HG03442 (cell line): ENCODE data around the gene MT1A.

Experiments
- ATAC-seq: cut with Tn5 transposase; IDR thresholded peaks from one replicate; pipeline ENCODE4 v1.9.1; 2021; ENCODE audit warnings: mild to moderate bottlenecking, moderate library complexity; ENCODE audit not compliant: unreplicated experiment

MT1A gene

GRCh38 chr16:56675685-56676210, 37.3 kb downstream of the MT1A start:
- ATAC-seq: no peak

GRCh38 chr16:56677474-56677873, 39.0 kb downstream of the MT1A start:
- ATAC-seq: no peak

DNA sequence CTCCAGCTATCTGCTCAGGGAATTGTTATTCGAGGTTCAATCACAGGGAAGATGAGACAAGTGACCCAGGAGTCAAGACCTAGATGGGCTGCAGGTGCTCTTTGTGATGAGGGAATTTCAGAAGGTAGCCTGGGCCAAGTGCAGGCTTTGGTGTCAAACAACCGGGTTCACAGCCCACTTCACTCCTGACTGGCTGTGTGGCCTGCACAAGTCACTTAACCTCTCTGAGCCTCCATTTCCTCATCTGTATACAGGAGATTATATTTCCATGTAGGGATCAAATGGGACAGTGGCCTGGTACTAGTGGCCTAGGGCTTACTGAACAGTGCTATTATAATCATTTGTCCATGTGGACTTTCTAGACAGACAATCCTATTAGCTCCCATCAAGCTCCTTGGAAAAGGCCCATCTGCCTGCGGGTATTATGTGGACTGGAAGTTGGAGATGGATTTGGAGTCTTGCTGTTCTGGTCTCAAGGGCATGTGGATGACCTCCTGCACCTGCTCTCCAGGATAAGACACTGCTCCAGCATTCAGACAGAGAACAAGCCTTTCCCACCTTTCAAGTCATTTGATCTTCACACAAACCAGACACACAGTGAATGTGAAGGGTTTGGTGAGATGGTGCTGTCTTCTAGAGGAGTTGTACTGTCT, 40.7 kb downstream of the MT1A start:
- ATAC-seq: no peak

GRCh38 chr16:56679818-56680217, 41.4 kb downstream of the MT1A start:
- ATAC-seq: no peak

- ATAC-seq: peak; percentile 94
These were observed 43.7 kb downstream of the MT1A start, which contains the start of gene MT1X for GRCh38 chr16:56681939-56682702. TSS of gene MT1X (plus strand) at chr16:56682470. CDS start at chr16:56682541, 71 bp downstream.

DNA sequence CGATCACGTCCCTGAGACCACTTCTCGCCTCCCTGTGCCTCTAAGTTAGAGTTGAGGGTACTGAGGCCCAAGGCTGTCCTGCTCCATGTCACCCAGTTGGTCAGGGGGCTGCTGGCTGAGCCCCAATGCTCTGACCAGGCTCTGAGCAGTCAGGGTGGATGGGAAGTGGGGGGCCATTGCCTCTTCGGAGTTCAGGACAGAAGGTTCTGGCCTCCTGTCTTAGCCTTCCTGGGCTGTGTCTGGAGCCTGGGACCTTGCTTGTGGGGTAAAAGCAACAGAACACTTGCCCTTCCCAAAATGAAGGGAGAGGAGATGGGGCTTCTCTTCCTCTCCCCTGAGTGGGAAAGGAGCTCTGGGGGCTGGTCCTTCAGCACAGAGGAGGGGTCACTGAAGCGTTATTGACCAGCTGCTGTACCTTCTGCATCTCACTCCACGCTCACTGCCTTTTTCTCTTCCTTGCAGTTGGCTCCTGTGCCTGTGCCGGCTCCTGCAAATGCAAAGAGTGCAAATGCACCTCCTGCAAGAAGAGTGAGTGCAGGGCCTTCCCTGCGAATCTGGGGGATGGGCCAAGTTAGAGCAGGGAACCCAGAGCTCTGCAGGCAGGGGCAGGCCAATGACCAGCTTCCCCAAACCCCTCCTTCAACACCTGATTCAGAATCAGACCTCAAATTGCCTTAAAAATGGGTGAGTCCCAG, 44.4 kb downstream of the MT1A start:
- ATAC-seq: no peak

DNA sequence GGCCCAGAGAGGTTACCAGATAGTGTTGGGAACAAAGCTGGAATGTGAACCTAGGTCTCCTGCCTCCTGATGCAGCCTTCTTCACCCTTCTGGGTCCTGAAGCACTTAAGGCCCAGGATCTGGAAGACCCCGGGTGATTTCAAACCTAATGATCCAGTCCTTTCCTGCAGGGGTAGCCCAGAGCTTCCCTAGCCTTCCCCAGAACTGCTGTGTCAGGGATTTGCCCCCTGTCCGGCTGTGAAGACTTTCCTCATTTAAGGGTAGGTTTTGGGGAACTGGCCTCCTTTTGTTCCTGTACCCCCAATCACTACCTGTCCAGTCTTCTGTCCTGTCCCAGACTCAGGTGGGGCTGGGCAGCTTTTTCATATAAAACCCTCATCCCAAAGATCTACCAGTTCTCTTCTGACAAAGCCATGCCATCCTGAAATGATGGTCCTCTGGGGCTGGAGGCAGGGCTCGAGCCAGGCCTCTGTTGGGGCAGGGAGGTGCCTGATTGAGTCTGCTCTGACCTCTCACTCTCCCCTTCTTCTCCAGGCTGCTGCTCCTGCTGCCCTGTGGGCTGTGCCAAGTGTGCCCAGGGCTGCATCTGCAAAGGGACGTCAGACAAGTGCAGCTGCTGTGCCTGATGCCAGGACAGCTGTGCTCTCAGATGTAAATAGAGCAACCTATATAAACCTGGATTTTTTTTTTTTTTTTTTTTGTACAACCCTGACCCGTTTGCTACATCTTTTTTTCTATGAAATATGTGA, 45.1 kb downstream of the MT1A start:
- ATAC-seq: no peak

GRCh38 chr16:56684256-56684925, 45.9 kb downstream of the MT1A start:
- ATAC-seq: no peak

- ATAC-seq: no peak
These were observed 46.6 kb downstream of the MT1A start for GRCh38 chr16:56684926-56685590.

GRCh38 chr16:56686758-56687157, 48.3 kb downstream of the MT1A start:
- ATAC-seq: no peak

GRCh38 chr16:56688762-56689161, 50.3 kb downstream of the MT1A start:
- ATAC-seq: no peak

GRCh38 chr16:56689171-56689570, 50.7 kb downstream of the MT1A start:
- ATAC-seq: no peak
